ENCODE results near the gene SLC25A25. TPM values are rescaled to one million over a fixed set of nuclear protein-coding genes. Genes with fewer than 3 reads are reported as not detected.

The SLC25A25 gene
- total RNA-seq, 2 experiments from 2014 or later, result 16.9 to 17.7 TPM

GRCh38 chr9:128127568-128127989 lies 59.5 kb downstream of the SLC25A25 start, which contains the start of gene PTGES2:
Gene PTGES2, minus strand, starts transcription at chr9:128127729. Its CDS starts 12 bp downstream, at chr9:128127717.
- intact Hi-C loops (cut with DNase I, micrococcal nuclease), result loop anchor here (1.0 to 10.0 kb wide), 3 partner anchors 10 to 215 kb away; partner anchors contain the start of genes COQ4 (in 1 of the 2), SLC27A4 (in 1 of the 2) and TRUB2 (in 1 of the 2)
- Mint-ChIP-seq H3K4me1 (ENCODE audit: low read depth) (peaks cover 42% of the 10 kb centered on the region), H3K36me3 (ENCODE audit: low read depth) (peaks cover 26% of the 10 kb centered on the region), H3K27me3 (no peaks in the 10 kb centered on the region), H3K4me3 (peak within 1 kb of the TSS; percentile 100), H3K27ac (peak within 1 kb of the TSS; percentile 100), H3K9me3 (no peaks in the 10 kb centered on the region)
- Histone ChIP-seq H3K36me3 (ENCODE audit: insufficient read depth, low read length) (peaks cover 20% of the 10 kb centered on the region), H3K4me1 (ENCODE audit: insufficient read depth, low read length) (peaks cover 44% of the 10 kb centered on the region), H3K27me3 (ENCODE audit: control insufficient read depth in 1 of 2, insufficient read depth in 2 of 2, low read length in 2 of 2) (no peaks in the 10 kb centered on the region), H3K4me3 (ENCODE audit: low read length) (peak within 1 kb of the TSS; percentile 99), H3K9me3 (ENCODE audit: control insufficient read depth in 1 of 2, insufficient read depth in 1 of 2, low read length in 2 of 2) (no peaks in the 10 kb centered on the region), H3K27ac (ENCODE audit: low read depth in 1 of 2, low read length in 2 of 2) (peak within 1 kb of the TSS; percentile 94 to 97)
- ATAC-seq (ENCODE audit: poor library complexity), result peak; percentile 63
- CTCF ChIA-PET, result interaction anchor here (1.7 kb wide), 1 partner anchor 10 kb away, joined by 10 read pairs; no protein-coding TSS in a partner anchor
- POLR2A ChIA-PET, result interaction anchor here (0.6 to 3.6 kb wide), 8 partner anchors 11 to 342 kb away, joined by 3 to 29 read pairs (median 3); partner anchors contain the start of gene BBLN
- TF ChIP-seq CTCF (IDR thresholded peaks at IDR 0.05), result no peak
- DNase-seq, result peak; percentile 56 to 92 (median 76)

GRCh38 chr9:128127990-128128835 lies 60.2 kb downstream of the SLC25A25 start:
- Histone ChIP-seq H3K36me3 (ENCODE audit: insufficient read depth, low read length) (peaks cover 14% of the 10 kb centered on the region), H3K27me3 (ENCODE audit: control insufficient read depth in 1 of 2, insufficient read depth in 2 of 2, low read length in 2 of 2) (no peaks in the 10 kb centered on the region), H3K27ac (ENCODE audit: low read depth in 1 of 2, low read length in 2 of 2) (peak overlapping the region; percentile 94 to 97), H3K9me3 (ENCODE audit: control insufficient read depth in 1 of 2, insufficient read depth in 1 of 2, low read length in 2 of 2) (no peaks in the 10 kb centered on the region), H3K4me1 (ENCODE audit: insufficient read depth, low read length) (peaks cover 44% of the 10 kb centered on the region), H3K4me3 (ENCODE audit: low read length) (peak overlapping the region; percentile 99)
- peaks cover 42% of the 10 kb centered on the region for H3K4me1 Mint-ChIP-seq (ENCODE audit: low read depth)
- ChIA-PET CTCF (interaction anchor here (0.6 to 1.7 kb wide), 4 partner anchors 10 to 891 kb away, joined by 3 to 10 read pairs (median 4); partner anchors contain the start of gene BBLN), POLR2A (interaction anchor here (0.6 to 3.6 kb wide), 13 partner anchors 11 to 393 kb away, joined by 3 to 29 read pairs (median 3); partner anchors contain the start of genes BBLN, CIZ1, GOLGA2 and NAIF1)
- H3K36me3 Mint-ChIP-seq (ENCODE audit: low read depth), result peaks cover 20% of the 10 kb centered on the region
- DNase-seq (peak; percentile 69 to 94 (median 84)), ATAC-seq (ENCODE audit: poor library complexity) (peak; percentile 79)
- H3K27me3 Mint-ChIP-seq, result peaks cover 3% of the 10 kb centered on the region
- H3K9me3 Mint-ChIP-seq, result no peaks in the 10 kb centered on the region
- intact Hi-C loops (cut with DNase I, micrococcal nuclease), result loop anchor here (1.0 to 10.0 kb wide), 6 partner anchors 11 to 325 kb away; partner anchors contain the start of genes BBLN (in 2 of the 2), CIZ1 (in 1 of the 2), COQ4 (in 1 of the 2) and FPGS (in 1 of the 2)
- peak overlapping the region; percentile 100 for H3K27ac Mint-ChIP-seq
- H3K4me3 Mint-ChIP-seq, result peak overlapping the region; percentile 100
- no peak for TF ChIP-seq CTCF (IDR thresholded peaks at IDR 0.05)
